K562 (cell line): ENCODE results near the gene MYL11. TPM values are rescaled to one million over a fixed set of nuclear protein-coding genes. Genes with fewer than 3 reads are reported as not detected.

Experiments
- CGGBP1 ChIP-seq: fragments of 250-450 bp; sonication (Bioruptor Pico); IDR thresholded peaks from 2 replicates; pipeline ENCODE4 v1.9.0; 2021; ENCODE audit warnings: mild to moderate bottlenecking
- FOXA3 ChIP-seq, 2 experiments: fragments of 450-650 bp in 1 of 2; sonication (generic) in 1 of 2; formaldehyde crosslinking; IDR thresholded peaks in 1 of 2; conservative IDR thresholded peaks in 1 of 2; 2 replicates each; pipeline versions ENCODE4 v1.4.0 to v1.8.0; 2020 to 2022; ENCODE audit warnings: mild to moderate bottlenecking in 2 of 2, missing genetic modification reagents in 1 of 2
- FOXJ2 ChIP-seq: fragments of 200-800 bp; sonication (Bioruptor generic); IDR thresholded peaks from 2 replicates; pipeline ENCODE4 v1.6.1; 2016; ENCODE audit warnings: missing genetic modification characterization, missing compliant biosample characterization
- FOXM1 ChIP-seq, 2 experiments: fragments of 450-650 bp in 1 of 2; sonication (generic) in 1 of 2; formaldehyde crosslinking in 1 of 2; IDR thresholded peaks; 2 replicates each; pipeline versions ENCODE4 v1.6.1 to v1.9.0; 2017 to 2022; ENCODE audit warnings: low read depth in 2 of 2, mild to moderate bottlenecking in 2 of 2, missing genetic modification reagents in 1 of 2, moderate library complexity in 1 of 2
- MTA3 ChIP-seq: fragments of 450-650 bp; formaldehyde crosslinking; IDR thresholded peaks from 2 replicates; pipeline ENCODE4 v1.6.1; 2017; ENCODE audit warnings: mild to moderate bottlenecking, borderline replicate concordance
- NR2C2 ChIP-seq, 2 experiments: fragments of 200-800 bp in 1 of 2; sonication (Bioruptor generic) in 1 of 2; sonication (generic) in 1 of 2; formaldehyde crosslinking in 1 of 2; IDR thresholded peaks; 2 replicates each; pipeline versions ENCODE4 v1.6.1 to v1.8.0; 2016 to 2022; ENCODE audit warnings: mild to moderate bottlenecking in 1 of 2, missing compliant biosample characterization in 1 of 2, missing genetic modification characterization in 1 of 2, missing genetic modification reagents in 1 of 2
- NRF1 ChIP-seq, 2 experiments: fragments of 450-650 bp; IDR thresholded peaks in 1 of 2; conservative IDR thresholded peaks in 1 of 2; 2 replicates each; pipeline ENCODE4 v1.6.1; 2014; ENCODE audit warnings: mild to moderate bottlenecking in 2 of 2
- OTX1 ChIP-seq: fragments of 450-650 bp; formaldehyde crosslinking; IDR thresholded peaks from 2 replicates; pipeline ENCODE4 v1.4.0; 2022; ENCODE audit warnings: mild to moderate bottlenecking
- PKNOX1 ChIP-seq: fragments of 450-650 bp; IDR thresholded peaks from 2 replicates; pipeline ENCODE4 v1.6.1; 2016
- SRF ChIP-seq, 2 experiments: fragments of 250-450, 450-650 bp in 1 of 2; sonication (Bioruptor Pico) in 1 of 2; sonication (generic) in 1 of 2; formaldehyde crosslinking; IDR thresholded peaks; 2 replicates each; pipeline versions ENCODE4 v1.5.0 to v1.5.1; 2020 to 2022; ENCODE audit warnings: mild to moderate bottlenecking in 1 of 2, missing genetic modification reagents in 1 of 2
- TFAP4 ChIP-seq: sonication (generic); formaldehyde crosslinking; IDR thresholded peaks from 2 replicates; pipeline ENCODE4 v1.8.0; 2022; ENCODE audit warnings: missing genetic modification reagents, mild to moderate bottlenecking, moderate library complexity, borderline replicate concordance
- ZC3H11A ChIP-seq: IDR thresholded peaks from 2 replicates; pipeline ENCODE4 v1.6.1; 2012; ENCODE audit warnings: low read depth, low read length, improper control_type of control experiment
- ZFX ChIP-seq: sonication (generic); formaldehyde crosslinking; IDR thresholded peaks from 2 replicates; pipeline ENCODE4 v1.8.0; 2022; ENCODE audit warnings: mild to moderate bottlenecking, missing genetic modification reagents, moderate library complexity
- ZNF79 ChIP-seq: fragments of 250-450 bp; sonication (Bioruptor Pico); IDR thresholded peaks from 2 replicates; pipeline ENCODE4 v1.4.0; 2020; ENCODE audit warnings: low read depth, mild to moderate bottlenecking, moderate library complexity
- polyA plus RNA-seq, 8 experiments: library from polyadenylated mRNA; depleted of rRNA in 4 of 8; stranded (reverse) in 5 of 8; unstranded in 3 of 8; fragments of >200 nt; fragmentation: Nextera tagmentation in 2 of 8; fragmentation: Illumina TruSeq in 1 of 8; extraction: Ambion mirVana in 2 of 8; extraction: Trizol in 1 of 8; gene quantifications; 2 replicates each; pipeline versions ENCODE4 v1.2.1 to v1.2.3, GENCODE V29; 2011 to 2014; ENCODE audit warnings: inconsistent platforms in 1 of 8, missing spikeins in 1 of 8
- total RNA-seq, 7 experiments: library from RNA; depleted of rRNA in 6 of 7; stranded (reverse); fragments of >200 nt in 6 of 7; fragmentation: Illumina TruSeq in 2 of 7; extraction: Trizol in 2 of 7; gene quantifications; 2 replicates each; pipeline versions ENCODE4 v1.2.1 to v1.2.3, GENCODE V29; 2011 to 2021; ENCODE audit warnings: low replicate concordance in 1 of 7
- TF ChIP-seq, protein P1 (sequence below): fragments of 200-800 bp; sonication (Bioruptor generic); IDR thresholded peaks from 2 replicates; pipeline ENCODE4 v1.6.1; 2017; ENCODE audit warnings: missing genetic modification characterization, missing compliant biosample characterization
- TF ChIP-seq, protein P2 (sequence below): fragments of 450-650 bp; conservative IDR thresholded peaks from 2 replicates; pipeline ENCODE4 v1.6.1; 2016; ENCODE audit warnings: missing genetic modification characterization, low read depth, mild to moderate bottlenecking, missing compliant biosample characterization, moderate library complexity

MYL11 gene
- total and polyA plus RNA-seq, 9 of the 15 experiments (the other 6 are each of a cell fraction or from before 2014, with no cell fraction given): 0.31 to 1.5 (median 0.73) TPM; not detected in 4

GRCh38 chr16:30370456-30371247, 4.0 kb upstream of the MYL11 start, which contains the start of gene TBC1D10B (continued):
- TF ChIP-seq OTX1 (0 out of 2 replicates have a peak, but pooled peaks have one; percentile 51), CGGBP1 (no peak), ZNF79 (CRISPR knock-in tag) (no peak), TFAP4 (peak; percentile 98), PKNOX1 (peak; percentile 100), SRF (CRISPR knock-in tag; IDR thresholded peaks at IDR 0.05) (peak; percentile 77 to 95), ZC3H11A (no peak), NRF1 (conservative IDR thresholded peaks at IDR 0.05 in 1 of 2, IDR thresholded peaks at IDR 0.05 in 1 of 2) (peak; percentile 96 to 97), MTA3 (peak; percentile 72; the same call in 1 of the 2 replicates), FOXA3 (CRISPR knock-in tag; conservative IDR thresholded peaks at IDR 0.05 in 1 of 2, IDR thresholded peaks at IDR 0.05 in 1 of 2) (no peak), FOXJ2 (tag) (0 out of 2 replicates have a peak, but pooled peaks have one; percentile 35), FOXM1 (IDR thresholded peaks at IDR 0.05; ENCODE audit: low read depth) (0 out of 2 replicates have a peak, but pooled peaks have one; percentile 50), FOXM1 (CRISPR knock-in tag; IDR thresholded peaks at IDR 0.05; ENCODE audit: low read depth) (no peak), ZFX (CRISPR knock-in tag) (no peak), NR2C2 (CRISPR knock-in tag; IDR thresholded peaks at IDR 0.05) (no peak), NR2C2 (tag; IDR thresholded peaks at IDR 0.05) (peak; percentile 83)
- TF ChIP-seq, protein P1, sequence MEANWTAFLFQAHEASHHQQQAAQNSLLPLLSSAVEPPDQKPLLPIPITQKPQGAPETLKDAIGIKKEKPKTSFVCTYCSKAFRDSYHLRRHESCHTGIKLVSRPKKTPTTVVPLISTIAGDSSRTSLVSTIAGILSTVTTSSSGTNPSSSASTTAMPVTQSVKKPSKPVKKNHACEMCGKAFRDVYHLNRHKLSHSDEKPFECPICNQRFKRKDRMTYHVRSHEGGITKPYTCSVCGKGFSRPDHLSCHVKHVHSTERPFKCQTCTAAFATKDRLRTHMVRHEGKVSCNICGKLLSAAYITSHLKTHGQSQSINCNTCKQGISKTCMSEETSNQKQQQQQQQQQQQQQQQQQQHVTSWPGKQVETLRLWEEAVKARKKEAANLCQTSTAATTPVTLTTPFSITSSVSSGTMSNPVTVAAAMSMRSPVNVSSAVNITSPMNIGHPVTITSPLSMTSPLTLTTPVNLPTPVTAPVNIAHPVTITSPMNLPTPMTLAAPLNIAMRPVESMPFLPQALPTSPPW (CRISPR knock-in tag): peak; percentile 44
- TF ChIP-seq, protein P2, sequence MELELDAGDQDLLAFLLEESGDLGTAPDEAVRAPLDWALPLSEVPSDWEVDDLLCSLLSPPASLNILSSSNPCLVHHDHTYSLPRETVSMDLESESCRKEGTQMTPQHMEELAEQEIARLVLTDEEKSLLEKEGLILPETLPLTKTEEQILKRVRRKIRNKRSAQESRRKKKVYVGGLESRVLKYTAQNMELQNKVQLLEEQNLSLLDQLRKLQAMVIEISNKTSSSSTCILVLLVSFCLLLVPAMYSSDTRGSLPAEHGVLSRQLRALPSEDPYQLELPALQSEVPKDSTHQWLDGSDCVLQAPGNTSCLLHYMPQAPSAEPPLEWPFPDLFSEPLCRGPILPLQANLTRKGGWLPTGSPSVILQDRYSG: no peak
